Colonic mucosa (tissue), 4 donors: Measurements from ENCODE around the gene FAR2. TPM values are rescaled to one million over a fixed set of nuclear protein-coding genes. Genes with fewer than 3 reads are reported as not detected.

Experiments
- DNase-seq: peaks from one replicate; pipeline ENCODE4 v3.0.0-alpha.2; 2020
- H3K27ac ChIP-seq: fragments of 200-600 bp; one replicate; pipeline ENCODE4 v1.8.0; 2021
- H3K27me3 ChIP-seq: fragments of 200-600 bp; one replicate; pipeline ENCODE4 v1.8.0; 2021
- H3K36me3 ChIP-seq: fragments of 200-600 bp; one replicate; pipeline ENCODE4 v1.8.0; 2021
- H3K4me1 ChIP-seq: fragments of 200-600 bp; one replicate; pipeline ENCODE4 v1.8.0; 2021; ENCODE audit warnings: mild to moderate bottlenecking
- H3K4me3 ChIP-seq: fragments of 200-600 bp; one replicate; pipeline ENCODE4 v1.8.0; 2021
- H3K9ac ChIP-seq, 2 donors: one replicate each; pipeline ENCODE4 v1.7.0; 2013; ENCODE audit warnings: control low read depth in 2 of 2, low read depth in 2 of 2, low read length in 2 of 2
- H3K9me3 ChIP-seq: fragments of 200-600 bp; one replicate; pipeline ENCODE4 v1.8.0; 2021
- CTCF ChIP-seq: fragments of 200-600 bp; IDR thresholded peaks from one replicate; pipeline ENCODE4 v1.8.0; 2022; ENCODE audit warnings: antibody characterized with exemption, mild to moderate bottlenecking
- intact Hi-C: fragments of 100-400 bp; cut with DNase I; formaldehyde crosslinking; loops from one replicate; pipeline ENCODE4 v1.14.1; 2022
- total RNA-seq, 2 donors: library from RNA; stranded (reverse); fragmentation: NEBNext Ultra II Directional in 1 of 2; extraction: Animal tissue kit (Norgen Biotek cat#: 25700) in 1 of 2; gene quantifications; one replicate each; pipeline ENCODE4 v1.2.1, GENCODE V29; 2021
- donor health status: healthy.
- donor health status: DM: no; HTN: no; CAD: no.
- donor health status: DM: no; HTN: no; CAD: no.

The FAR2 gene
- total RNA-seq, 2 donors from 2014 or later = 67.4 to 83.6 TPM

DNA sequence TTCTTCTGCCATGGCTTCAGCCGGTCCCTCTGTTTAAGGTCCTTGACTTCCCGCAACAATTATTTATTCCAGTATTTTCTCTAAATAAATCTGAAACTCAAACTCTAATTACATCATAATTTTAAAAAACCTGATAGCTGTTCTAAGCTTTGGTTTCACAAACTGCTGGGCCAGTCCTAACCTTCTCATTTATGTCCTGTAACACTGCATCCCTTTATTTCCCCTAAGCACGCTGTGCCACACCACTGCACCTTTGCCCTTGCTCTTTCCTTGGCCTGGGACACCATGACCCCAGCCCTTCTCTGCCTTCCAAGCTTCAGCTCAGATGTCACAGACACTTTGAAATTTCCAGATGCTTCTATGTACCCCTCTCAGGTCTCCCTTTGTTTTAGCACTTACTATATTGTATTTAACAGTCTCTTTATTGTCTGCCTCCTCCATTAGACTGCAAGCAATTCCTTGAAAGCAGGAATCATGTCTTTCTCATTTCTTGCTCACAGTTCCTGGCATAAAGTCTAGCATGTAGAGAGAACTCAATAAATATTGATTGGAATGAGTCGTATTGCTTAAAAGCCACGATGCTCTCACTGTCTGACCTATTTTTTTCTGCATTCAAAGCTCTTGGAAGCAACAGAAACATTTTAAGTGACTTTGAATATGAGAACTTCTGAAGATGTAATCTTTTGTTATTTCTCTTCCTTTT, 120.8 kb downstream of the FAR2 start:
- no peaks in the 10 kb centered on the region for H3K36me3 ChIP-seq
- intact Hi-C loops = no loop called here
- H3K27me3 ChIP-seq = no peaks in the 10 kb centered on the region
- no peak overlapping the region for H3K27ac ChIP-seq
- no peaks in the 10 kb centered on the region for H3K4me1 ChIP-seq
- no peak for DNase-seq
- H3K9ac ChIP-seq = no peak overlapping the region
- H3K4me3 ChIP-seq = no peak overlapping the region
- no peak for TF ChIP-seq CTCF
- H3K9me3 ChIP-seq = no peaks in the 10 kb centered on the region

GRCh38 chr12:29270446-29270845, 121.4 kb downstream of the FAR2 start:
- Histone ChIP-seq H3K27me3 (no peaks in the 10 kb centered on the region), H3K9me3 (no peaks in the 10 kb centered on the region), H3K4me1 (no peaks in the 10 kb centered on the region), H3K36me3 (no peaks in the 10 kb centered on the region), H3K4me3 (no peak overlapping the region), H3K27ac (no peak overlapping the region), H3K9ac (no peak overlapping the region)
- intact Hi-C loops = no loop called here
- DNase-seq = no peak
- TF ChIP-seq CTCF = no peak

GRCh38 chr12:29273178-29273843, 124.2 kb downstream of the FAR2 start:
- no peak for TF ChIP-seq CTCF
- Histone ChIP-seq H3K9ac (no peak overlapping the region), H3K36me3 (no peaks in the 10 kb centered on the region), H3K4me1 (no peaks in the 10 kb centered on the region), H3K9me3 (no peaks in the 10 kb centered on the region), H3K27ac (no peak overlapping the region), H3K4me3 (no peak overlapping the region), H3K27me3 (no peaks in the 10 kb centered on the region)
- intact Hi-C loops = no loop called here
- DNase-seq = no peak

DNA sequence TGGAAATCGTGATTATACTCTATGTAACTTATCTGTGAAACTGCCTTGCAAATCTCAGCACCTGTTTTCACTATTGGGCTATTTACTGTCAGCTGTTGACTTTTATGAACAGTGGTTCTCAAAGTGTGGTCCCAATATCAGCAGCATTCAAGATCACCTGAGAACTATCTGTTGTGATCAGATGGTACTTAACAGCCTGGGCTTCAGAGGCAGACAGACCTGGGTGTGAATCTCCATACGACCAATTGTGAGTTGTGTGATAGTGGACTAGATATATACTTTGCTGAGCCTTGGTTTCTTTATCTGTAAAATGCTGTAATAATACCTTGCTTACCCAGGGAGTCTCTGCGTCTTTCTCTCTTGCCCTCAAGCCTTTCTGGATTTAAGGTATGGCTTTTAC, 126.8 kb downstream of the FAR2 start:
- Histone ChIP-seq H3K4me3 (no peak overlapping the region), H3K9ac (no peak overlapping the region), H3K9me3 (no peaks in the 10 kb centered on the region), H3K27me3 (no peaks in the 10 kb centered on the region), H3K27ac (no peak overlapping the region), H3K36me3 (no peaks in the 10 kb centered on the region), H3K4me1 (no peaks in the 10 kb centered on the region)
- intact Hi-C loops = no loop called here
- no peak for DNase-seq
- TF ChIP-seq CTCF = no peak

DNA sequence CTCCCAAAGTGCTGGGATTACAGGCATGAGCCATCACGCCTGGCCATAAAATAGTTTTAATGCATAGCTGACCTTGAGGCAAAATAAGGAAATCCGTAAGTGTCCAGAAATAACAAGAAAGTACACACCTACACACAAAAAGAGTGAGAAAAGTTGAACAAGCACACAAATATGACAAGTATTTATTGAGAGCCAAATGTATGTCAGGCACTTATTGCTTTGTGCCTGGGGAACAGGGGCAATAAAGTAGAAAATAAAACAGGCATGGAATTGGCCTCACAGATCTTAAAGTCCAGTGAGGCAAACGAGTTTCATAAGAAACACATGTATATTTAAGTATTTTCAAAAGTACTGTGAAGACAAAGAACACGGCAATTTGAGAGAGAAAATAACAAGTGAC, 128.2 kb downstream of the FAR2 start:
- H3K27ac ChIP-seq = no peak overlapping the region
- no peaks in the 10 kb centered on the region for H3K36me3 ChIP-seq
- no peaks in the 10 kb centered on the region for H3K27me3 ChIP-seq
- H3K9ac ChIP-seq = no peak overlapping the region
- H3K9me3 ChIP-seq = no peaks in the 10 kb centered on the region
- no peak overlapping the region for H3K4me3 ChIP-seq
- H3K4me1 ChIP-seq = no peaks in the 10 kb centered on the region
- intact Hi-C loops = no loop called here
- DNase-seq = no peak
- no peak for TF ChIP-seq CTCF
